H9 (cell line): Measurements from ENCODE around the gene DCAF17. TPM values are rescaled to one million over a fixed set of nuclear protein-coding genes. Genes with fewer than 3 reads are reported as not detected.
"Not testable (repeated sequence)": the region's sequence is repeated elsewhere in the genome, so short reads cannot be mapped to it uniquely, and the experiment has no call there.

Experiments
- DNase-seq: peaks from one replicate; pipeline ENCODE4 v3.0.0-alpha.2; 2017
- H2AFZ ChIP-seq: one replicate; pipeline ENCODE4 v1.6.1; 2013; ENCODE audit warnings: mild to moderate bottlenecking, low read length, control low read depth, moderate library complexity
- H2AK5ac ChIP-seq: 2 replicates; pipeline ENCODE4 v1.6.1; 2013; ENCODE audit warnings: low read length, control low read depth, mixed read lengths; ENCODE audit not compliant: insufficient read length
- H2BK120ac ChIP-seq: one replicate; pipeline ENCODE4 v1.6.1; 2013; ENCODE audit warnings: low read depth, mild to moderate bottlenecking, low read length, control low read depth, inconsistent platforms; ENCODE audit not compliant: poor library complexity, severe bottlenecking
- H2BK12ac ChIP-seq: 2 replicates; pipeline ENCODE4 v1.6.1; 2013; ENCODE audit warnings: low read length, control low read depth, mixed read lengths, low read depth; ENCODE audit not compliant: insufficient read length
- H2BK15ac ChIP-seq: 2 replicates; pipeline ENCODE4 v1.6.1; 2013; ENCODE audit warnings: low read depth, low read length, control low read depth
- H2BK20ac ChIP-seq: one replicate; pipeline ENCODE4 v1.6.1; 2013; ENCODE audit warnings: low read depth, mild to moderate bottlenecking, low read length, control low read depth, inconsistent platforms; ENCODE audit not compliant: poor library complexity, severe bottlenecking
- H2BK5ac ChIP-seq: 2 replicates; pipeline ENCODE4 v1.6.1; 2013; ENCODE audit warnings: low read length, control low read depth, mixed read lengths; ENCODE audit not compliant: insufficient read length
- H3K14ac ChIP-seq: 2 replicates; pipeline ENCODE4 v1.6.1; 2013; ENCODE audit warnings: low read length, control low read depth; ENCODE audit not compliant: insufficient read depth
- H3K18ac ChIP-seq: 2 replicates; pipeline ENCODE4 v1.6.1; 2013; ENCODE audit warnings: low read depth, mild to moderate bottlenecking, mixed read lengths, low read length, control low read depth; ENCODE audit not compliant: insufficient read length
- H3K23ac ChIP-seq: 2 replicates; pipeline ENCODE4 v1.6.1; 2013; ENCODE audit warnings: low read length, control low read depth, mixed read lengths, low read depth; ENCODE audit not compliant: insufficient read length
- H3K23me2 ChIP-seq: 2 replicates; pipeline ENCODE4 v1.6.1; 2013; ENCODE audit warnings: low read depth, mild to moderate bottlenecking, mixed read lengths, low read length, control low read depth; ENCODE audit not compliant: insufficient read length, poor library complexity, severe bottlenecking
- H3K27ac ChIP-seq: 2 replicates; pipeline ENCODE4 v1.5.1; 2013; ENCODE audit warnings: low read length, control low read depth, mixed read lengths, low read depth; ENCODE audit not compliant: insufficient read length
- H3K27me3 ChIP-seq: 2 replicates; pipeline ENCODE4 v1.6.1; 2013; ENCODE audit warnings: low read length, control low read depth, inconsistent platforms; ENCODE audit not compliant: insufficient read depth
- H3K4ac ChIP-seq: 2 replicates; pipeline ENCODE4 v1.6.1; 2013; ENCODE audit warnings: low read depth, mild to moderate bottlenecking, control low read depth, inconsistent platforms, low read length, moderate library complexity
- H3K4me1 ChIP-seq: 2 replicates; pipeline ENCODE4 v1.6.1; 2013; ENCODE audit warnings: low read length, control low read depth, inconsistent platforms; ENCODE audit not compliant: insufficient read depth
- H3K4me2 ChIP-seq: 2 replicates; pipeline ENCODE4 v1.6.1; 2013; ENCODE audit warnings: low read length, control low read depth, mixed read lengths; ENCODE audit not compliant: insufficient read length, insufficient read depth
- H3K56ac ChIP-seq: 2 replicates; pipeline ENCODE4 v1.6.1; 2013; ENCODE audit warnings: low read depth, mild to moderate bottlenecking, mixed read lengths, low read length, control low read depth; ENCODE audit not compliant: insufficient read length
- H3K79me1 ChIP-seq: 2 replicates; pipeline ENCODE4 v1.6.1; 2013; ENCODE audit warnings: low read depth, mild to moderate bottlenecking, moderate library complexity, low read length, control low read depth, inconsistent platforms; ENCODE audit not compliant: insufficient read depth, poor library complexity, severe bottlenecking
- H3K79me2 ChIP-seq: 2 replicates; pipeline ENCODE4 v1.6.1; 2013; ENCODE audit warnings: low read length, control low read depth, inconsistent platforms; ENCODE audit not compliant: insufficient read depth
- H3K9ac ChIP-seq: 2 replicates; pipeline ENCODE4 v1.6.1; 2013; ENCODE audit warnings: low read length, control low read depth, mixed read lengths; ENCODE audit not compliant: insufficient read length; ENCODE audit errors: extremely low read depth
- H3K9me3 ChIP-seq: one replicate; pipeline ENCODE4 v1.6.1; 2013; ENCODE audit warnings: low read depth, low read length, inconsistent platforms; ENCODE audit not compliant: control insufficient read depth
- H3T11ph ChIP-seq: one replicate; pipeline ENCODE4 v1.6.1; 2013; ENCODE audit warnings: mild to moderate bottlenecking, low read length, control low read depth, inconsistent platforms
- H4K20me1 ChIP-seq: one replicate; pipeline ENCODE4 v1.6.1; 2013; ENCODE audit not compliant: control insufficient read depth, insufficient read length, insufficient read depth
- H4K5ac ChIP-seq: 2 replicates; pipeline ENCODE4 v1.6.1; 2013; ENCODE audit warnings: low read depth, mild to moderate bottlenecking, mixed read lengths, low read length, control low read depth; ENCODE audit not compliant: insufficient read length
- H4K8ac ChIP-seq: replicated peaks from 2 replicates; pipeline ENCODE4 v1.6.1; 2013; ENCODE audit warnings: low read length, control low read depth, mixed read lengths, low read depth; ENCODE audit not compliant: insufficient read length
- H4K91ac ChIP-seq: 2 replicates; pipeline ENCODE4 v1.6.1; 2013; ENCODE audit warnings: low read depth, mild to moderate bottlenecking, moderate library complexity, mixed read lengths, low read length, control low read depth; ENCODE audit not compliant: insufficient read length
- H3K27ac Mint-ChIP-seq, 3 experiments: 2 replicates in 2 of 3; 3 replicates in 1 of 3; pipeline ENCODE4 v1.8.0; 2020 to 2021; ENCODE audit warnings: mixed read lengths in 3 of 3, mild to moderate bottlenecking in 1 of 3, moderate library complexity in 1 of 3
- H3K27me3 Mint-ChIP-seq: 2 replicates; pipeline ENCODE4 v1.8.0; 2021; ENCODE audit warnings: low read depth, mild to moderate bottlenecking, moderate library complexity, mixed read lengths
- H3K36me3 Mint-ChIP-seq, 3 experiments: 2 replicates in 2 of 3; 3 replicates in 1 of 3; pipeline ENCODE4 v1.8.0; 2020 to 2021; ENCODE audit warnings: low read depth in 3 of 3, mixed read lengths in 3 of 3; ENCODE audit not compliant: insufficient read depth in 1 of 3
- H3K4me1 Mint-ChIP-seq, 2 experiments: 2 replicates each; pipeline ENCODE4 v1.8.0; 2020; ENCODE audit warnings: mixed read lengths in 2 of 2
- H3K4me3 Mint-ChIP-seq, 2 experiments: 2 replicates in 1 of 2; 3 replicates in 1 of 2; pipeline ENCODE4 v1.8.0; 2020 to 2021; ENCODE audit warnings: mild to moderate bottlenecking in 2 of 2, mixed read lengths in 2 of 2, moderate library complexity in 1 of 2
- H3K9me3 Mint-ChIP-seq, 2 experiments: 2 replicates in 1 of 2; 3 replicates in 1 of 2; pipeline ENCODE4 v1.8.0; 2020; ENCODE audit warnings: mild to moderate bottlenecking in 2 of 2, mixed read lengths in 2 of 2, moderate library complexity in 1 of 2
- WGBS: extraction: QIAGEN DNeasy Blood & Tissue Kit; methylation state at CpG from one replicate; pipeline ENCODE4 v1.1.7; 2013; ENCODE audit warnings: missing lambda C conversion rate, low lambda C conversion rate, mixed read lengths; ENCODE audit not compliant: insufficient read length; ENCODE audit errors: extremely low coverage; 5-methylcytosine and 5-hydroxymethylcytosine counted together
- total RNA-seq: library from RNA; stranded (reverse); gene quantifications from 2 replicates; pipeline ENCODE4 v1.2.1, GENCODE V29; 2021
- TF ChIP-seq, protein P1 (sequence below): fragments of 200-600 bp; sonication (generic); conservative IDR thresholded peaks from 3 replicates; pipeline ENCODE4 v1.8.0; 2021; ENCODE audit warnings: antibody characterized with exemption, mild to moderate bottlenecking

The DCAF17 gene
- total RNA-seq, 1 experiment from 2014 or later = 28.1 TPM

DNA sequence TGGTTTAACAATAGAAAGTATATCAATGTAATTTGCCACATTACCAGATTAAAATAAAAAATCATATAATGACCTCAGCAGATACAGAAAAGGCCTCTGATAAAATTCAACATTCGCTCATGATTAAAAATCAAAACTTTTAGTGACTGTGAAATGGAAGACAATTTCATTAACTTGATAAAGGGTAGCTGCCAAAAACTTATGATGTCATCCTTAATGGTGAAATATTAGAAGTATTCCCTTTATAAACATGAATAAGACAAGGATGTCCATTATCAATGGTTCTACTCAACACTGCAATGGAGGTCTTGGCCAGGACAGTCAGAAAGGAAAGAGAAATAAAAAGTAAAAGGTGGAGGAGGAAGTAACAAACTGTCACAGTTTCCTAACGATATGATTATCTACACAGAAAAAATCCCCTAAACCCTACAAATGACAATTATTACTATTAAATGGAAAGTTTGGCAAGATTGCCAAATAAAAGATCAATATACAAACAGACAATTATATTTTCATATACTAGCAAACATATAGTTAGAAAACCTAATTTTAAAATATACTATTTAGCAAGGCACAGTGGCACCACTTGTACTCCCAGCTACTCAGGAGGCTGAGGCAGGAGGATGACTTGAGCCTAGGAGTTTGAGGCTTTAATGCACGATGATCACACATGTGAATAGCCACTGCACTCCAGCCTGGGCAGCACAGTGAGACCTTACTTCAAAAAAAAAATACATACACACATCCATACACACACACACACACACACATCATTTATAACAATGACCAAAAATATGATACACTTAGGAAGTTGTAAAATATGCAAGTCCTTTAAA is 13.1 kb upstream of the DCAF17 start:
- peaks cover 1% of the 10 kb centered on the region; the same call in 1 of the 2 replicates for H3K79me2 ChIP-seq
- H3K27me3 Mint-ChIP-seq = no peaks in the 10 kb centered on the region; the same call in 1 of the 2 replicates
- peaks cover 25% of the 10 kb centered on the region for H3K9me3 ChIP-seq
- H4K5ac ChIP-seq = no peak overlapping the region
- H3K14ac ChIP-seq = no peak overlapping the region
- no peaks in the 10 kb centered on the region for H3K23me2 ChIP-seq
- H4K91ac ChIP-seq = no peak overlapping the region
- peaks cover 2% of the 10 kb centered on the region for H3K79me1 ChIP-seq
- WGBS = no CpG with 5 or more reads among the region's 3 CpGs
- no peak overlapping the region for H3K27ac ChIP-seq
- no peak overlapping the region for H3K23ac ChIP-seq
- H3T11ph ChIP-seq = no peak overlapping the region
- H3K4me1 Mint-ChIP-seq = peaks cover 8% of the 10 kb centered on the region in 2 experiments; a peak in 3 of 4 replicates
- no peak overlapping the region for H2BK12ac ChIP-seq
- H4K20me1 ChIP-seq = no peaks in the 10 kb centered on the region
- TF ChIP-seq, protein P1, sequence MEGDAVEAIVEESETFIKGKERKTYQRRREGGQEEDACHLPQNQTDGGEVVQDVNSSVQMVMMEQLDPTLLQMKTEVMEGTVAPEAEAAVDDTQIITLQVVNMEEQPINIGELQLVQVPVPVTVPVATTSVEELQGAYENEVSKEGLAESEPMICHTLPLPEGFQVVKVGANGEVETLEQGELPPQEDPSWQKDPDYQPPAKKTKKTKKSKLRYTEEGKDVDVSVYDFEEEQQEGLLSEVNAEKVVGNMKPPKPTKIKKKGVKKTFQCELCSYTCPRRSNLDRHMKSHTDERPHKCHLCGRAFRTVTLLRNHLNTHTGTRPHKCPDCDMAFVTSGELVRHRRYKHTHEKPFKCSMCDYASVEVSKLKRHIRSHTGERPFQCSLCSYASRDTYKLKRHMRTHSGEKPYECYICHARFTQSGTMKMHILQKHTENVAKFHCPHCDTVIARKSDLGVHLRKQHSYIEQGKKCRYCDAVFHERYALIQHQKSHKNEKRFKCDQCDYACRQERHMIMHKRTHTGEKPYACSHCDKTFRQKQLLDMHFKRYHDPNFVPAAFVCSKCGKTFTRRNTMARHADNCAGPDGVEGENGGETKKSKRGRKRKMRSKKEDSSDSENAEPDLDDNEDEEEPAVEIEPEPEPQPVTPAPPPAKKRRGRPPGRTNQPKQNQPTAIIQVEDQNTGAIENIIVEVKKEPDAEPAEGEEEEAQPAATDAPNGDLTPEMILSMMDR = no peak
- peaks cover 36 to 46% (median 39%) of the 10 kb centered on the region in 3 experiments for H3K36me3 Mint-ChIP-seq
- H3K9me3 Mint-ChIP-seq = peaks cover 32 to 36% of the 10 kb centered on the region in 2 experiments
- H3K27ac Mint-ChIP-seq = no peak overlapping the region
- no peak for DNase-seq
- no peaks in the 10 kb centered on the region for H3K4me1 ChIP-seq
- H4K8ac ChIP-seq = no peak overlapping the region
- no peaks in the 10 kb centered on the region for H3K27me3 ChIP-seq
- no peak overlapping the region for H2BK20ac ChIP-seq
- no peak overlapping the region for H3K9ac ChIP-seq
- no peak overlapping the region for H2BK5ac ChIP-seq
- no peak overlapping the region for H3K4me3 Mint-ChIP-seq
- no peak overlapping the region for H2BK120ac ChIP-seq
- no peak overlapping the region for H3K56ac ChIP-seq
- no peak overlapping the region for H2AFZ ChIP-seq
- H2AK5ac ChIP-seq = no peak overlapping the region
- no peak overlapping the region for H3K4me2 ChIP-seq
- H2BK15ac ChIP-seq = no peak overlapping the region
- no peak overlapping the region for H3K4ac ChIP-seq
- H3K18ac ChIP-seq = no peak overlapping the region

DNA sequence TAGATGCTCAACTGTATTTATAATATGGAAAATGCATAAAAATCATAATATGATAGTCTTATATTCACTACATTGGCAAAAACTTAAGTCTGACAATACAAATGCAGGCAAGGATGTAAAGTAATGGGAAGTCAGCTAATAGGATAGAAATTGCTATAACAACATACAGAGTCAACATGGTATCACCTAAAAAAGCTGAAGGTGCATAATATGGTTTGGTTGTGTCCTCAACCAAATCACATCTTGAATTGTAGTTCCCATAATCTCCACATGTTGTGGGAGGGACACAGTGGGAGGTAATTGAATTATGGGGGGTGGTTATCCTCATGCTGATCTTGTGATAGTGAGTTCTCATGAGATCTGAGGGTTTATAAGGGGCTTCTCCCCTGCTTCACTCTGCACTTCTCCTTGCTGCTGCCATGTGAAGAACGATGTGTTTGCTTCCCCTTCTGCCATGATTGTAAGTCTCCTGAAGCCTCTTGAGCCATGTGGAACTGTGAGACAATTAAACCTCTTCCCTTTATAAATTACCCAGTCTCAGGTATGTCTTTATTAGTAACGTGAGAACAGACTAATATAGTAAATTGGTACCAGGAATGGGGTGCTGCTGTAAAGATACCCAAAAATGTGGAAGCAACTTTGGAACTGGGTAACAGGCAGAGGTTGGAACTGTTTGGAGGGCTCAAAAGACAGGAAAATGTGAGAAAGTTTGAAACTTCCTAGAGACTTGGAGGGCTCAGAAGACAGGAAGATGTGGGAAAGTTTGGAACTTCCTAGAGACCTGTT is 11.1 kb upstream of the DCAF17 start:
- DNase-seq, H3T11ph ChIP-seq, H3K4me1 Mint-ChIP-seq, H4K5ac ChIP-seq, H2AFZ ChIP-seq, H3K4me3 Mint-ChIP-seq, H3K23me2 ChIP-seq, H2BK5ac ChIP-seq, H3K79me1 ChIP-seq, H2BK120ac ChIP-seq, H3K79me2 ChIP-seq, H2BK20ac ChIP-seq, H2BK15ac ChIP-seq, H4K20me1 ChIP-seq, H3K4ac ChIP-seq, H2AK5ac ChIP-seq, H3K4me1 ChIP-seq, H3K9ac ChIP-seq, H4K8ac ChIP-seq, H3K23ac ChIP-seq, H3K27ac ChIP-seq, H3K27me3 Mint-ChIP-seq, H3K56ac ChIP-seq, H3K14ac ChIP-seq, H3K27ac Mint-ChIP-seq, H3K4me2 ChIP-seq, H4K91ac ChIP-seq, H2BK12ac ChIP-seq, H3K18ac ChIP-seq, H3K27me3 ChIP-seq: not testable (repeated sequence)
- H3K9me3 Mint-ChIP-seq = peaks cover 32 to 48% of the 10 kb centered on the region in 2 experiments
- no CpG with 5 or more reads among the region's 2 CpGs for WGBS
- peaks cover 48 to 57% (median 53%) of the 10 kb centered on the region in 3 experiments for H3K36me3 Mint-ChIP-seq
- H3K9me3 ChIP-seq = peaks cover 25% of the 10 kb centered on the region
